K562 (cell line): ENCODE results near the gene GLYATL3. TPM values are rescaled to one million over a fixed set of nuclear protein-coding genes. Genes with fewer than 3 reads are reported as not detected.

Experiments
- ARHGAP35 ChIP-seq: fragments of 450-650 bp; IDR thresholded peaks from 2 replicates; pipeline ENCODE4 v1.6.1; 2018; ENCODE audit not compliant: partially characterized antibody
- CHD2 ChIP-seq: IDR thresholded peaks from 2 replicates; pipeline ENCODE4 v1.6.1; 2011; ENCODE audit warnings: low read depth, low read length
- GATAD2B ChIP-seq: fragments of 450-650 bp; IDR thresholded peaks from 2 replicates; pipeline ENCODE4 v1.6.1; 2017; ENCODE audit warnings: mild to moderate bottlenecking, borderline replicate concordance
- MITF ChIP-seq: IDR thresholded peaks from 2 replicates; pipeline ENCODE4 v1.6.1; 2014; ENCODE audit warnings: antibody characterized with exemption
- NEUROD1 ChIP-seq: fragments of 150-350 bp; IDR thresholded peaks from 2 replicates; pipeline ENCODE4 v1.6.1; 2014; ENCODE audit warnings: borderline replicate concordance, low read length, low read depth; ENCODE audit not compliant: partially characterized antibody
- NFIX ChIP-seq: fragments of 250-450 bp; sonication (Bioruptor Pico); IDR thresholded peaks from 2 replicates; pipeline ENCODE4 v1.4.0; 2020; ENCODE audit warnings: low read depth, mild to moderate bottlenecking, moderate library complexity
- POLR2H ChIP-seq: IDR thresholded peaks from 2 replicates; pipeline ENCODE4 v1.6.1; 2016; ENCODE audit warnings: missing genetic modification characterization, low read depth, mild to moderate bottlenecking, control low read depth, missing compliant biosample characterization, moderate library complexity
- PYGO2 ChIP-seq: fragments of 450-650 bp; IDR thresholded peaks from 2 replicates; pipeline ENCODE4 v1.6.1; 2016; ENCODE audit warnings: mild to moderate bottlenecking, missing genetic modification characterization, moderate library complexity, missing compliant biosample characterization
- RUNX1 ChIP-seq: sonication (generic); IDR thresholded peaks from 2 replicates; pipeline ENCODE4 v1.6.1; 2016; ENCODE audit warnings: antibody characterized with exemption, low read depth
- ZBTB12 ChIP-seq: fragments of 250-450 bp; sonication (Bioruptor Pico); IDR thresholded peaks from 2 replicates; pipeline ENCODE4 v1.4.0; 2020
- ZBTB5 ChIP-seq: fragments of 450-650 bp; IDR thresholded peaks from 2 replicates; pipeline ENCODE4 v1.6.1; 2017; ENCODE audit warnings: antibody characterized with exemption
- ZKSCAN3 ChIP-seq: fragments of 250-450 bp; sonication (Bioruptor Pico); IDR thresholded peaks from 2 replicates; pipeline ENCODE4 v1.4.0; 2020
- ZNF57 ChIP-seq: fragments of 450-650 bp; formaldehyde crosslinking; IDR thresholded peaks from 2 replicates; pipeline ENCODE4 v1.4.0; 2020; ENCODE audit warnings: mild to moderate bottlenecking, moderate library complexity
- polyA plus RNA-seq, 8 experiments: library from polyadenylated mRNA; depleted of rRNA in 4 of 8; stranded (reverse) in 5 of 8; unstranded in 3 of 8; fragments of >200 nt; fragmentation: Nextera tagmentation in 2 of 8; fragmentation: Illumina TruSeq in 1 of 8; extraction: Ambion mirVana in 2 of 8; extraction: Trizol in 1 of 8; gene quantifications; 2 replicates each; pipeline versions ENCODE4 v1.2.1 to v1.2.3, GENCODE V29; 2011 to 2014; ENCODE audit warnings: inconsistent platforms in 1 of 8, missing spikeins in 1 of 8
- total RNA-seq, 7 experiments: library from RNA; depleted of rRNA in 6 of 7; stranded (reverse); fragments of >200 nt in 6 of 7; fragmentation: Illumina TruSeq in 2 of 7; extraction: Trizol in 2 of 7; gene quantifications; 2 replicates each; pipeline versions ENCODE4 v1.2.1 to v1.2.3, GENCODE V29; 2011 to 2021; ENCODE audit warnings: low replicate concordance in 1 of 7
- TF ChIP-seq, protein P1 (sequence below): sonication (generic); formaldehyde crosslinking; IDR thresholded peaks from 2 replicates; pipeline ENCODE4 v1.8.1; 2023; ENCODE audit warnings: mild to moderate bottlenecking, missing genetic modification reagents
- TF ChIP-seq, protein P2 (sequence below), 3 experiments: fragments of 200-800 bp in 1 of 3; fragments of 250-450 bp in 1 of 3; fragments of 450-650 bp in 1 of 3; sonication (Bioruptor Pico) in 1 of 3; sonication (Bioruptor generic) in 1 of 3; formaldehyde crosslinking in 1 of 3; IDR thresholded peaks; 2 replicates each; pipeline versions ENCODE4 v1.6.1 to v1.8.0; 2016 to 2022; ENCODE audit warnings: mild to moderate bottlenecking in 2 of 3, missing genetic modification characterization in 2 of 3, missing compliant biosample characterization in 1 of 3, moderate library complexity in 1 of 3
- TF ChIP-seq, protein P3 (sequence below): IDR thresholded peaks from 2 replicates; pipeline ENCODE4 v1.6.1; 2012; ENCODE audit warnings: low read depth, low read length, improper control_type of control experiment, borderline replicate concordance

GLYATL3 gene
- total and polyA plus RNA-seq, 9 of the 15 experiments (the other 6 are each of a cell fraction or from before 2014, with no cell fraction given) = not detected

GRCh38 chr6:49541210-49541724 is 41.5 kb downstream of the GLYATL3 start (continued):
- no peak for TF ChIP-seq ZBTB5
- TF ChIP-seq PYGO2 (tag) = no peak
- no peak for TF ChIP-seq NFIX (CRISPR knock-in tag)
- no peak for TF ChIP-seq NEUROD1
- no peak for TF ChIP-seq RUNX1
- TF ChIP-seq CHD2 = no peak
- no peak for TF ChIP-seq ZKSCAN3 (CRISPR knock-in tag)
- TF ChIP-seq GATAD2B = 0 out of 2 replicates have a peak, but pooled peaks have one; percentile 32
- TF ChIP-seq POLR2H (tag) = peak; percentile 67; the same call in 1 of the 2 replicates
- no peak for TF ChIP-seq ZNF57 (CRISPR knock-in tag)
- TF ChIP-seq ARHGAP35 = no peak
- TF ChIP-seq, protein P1, sequence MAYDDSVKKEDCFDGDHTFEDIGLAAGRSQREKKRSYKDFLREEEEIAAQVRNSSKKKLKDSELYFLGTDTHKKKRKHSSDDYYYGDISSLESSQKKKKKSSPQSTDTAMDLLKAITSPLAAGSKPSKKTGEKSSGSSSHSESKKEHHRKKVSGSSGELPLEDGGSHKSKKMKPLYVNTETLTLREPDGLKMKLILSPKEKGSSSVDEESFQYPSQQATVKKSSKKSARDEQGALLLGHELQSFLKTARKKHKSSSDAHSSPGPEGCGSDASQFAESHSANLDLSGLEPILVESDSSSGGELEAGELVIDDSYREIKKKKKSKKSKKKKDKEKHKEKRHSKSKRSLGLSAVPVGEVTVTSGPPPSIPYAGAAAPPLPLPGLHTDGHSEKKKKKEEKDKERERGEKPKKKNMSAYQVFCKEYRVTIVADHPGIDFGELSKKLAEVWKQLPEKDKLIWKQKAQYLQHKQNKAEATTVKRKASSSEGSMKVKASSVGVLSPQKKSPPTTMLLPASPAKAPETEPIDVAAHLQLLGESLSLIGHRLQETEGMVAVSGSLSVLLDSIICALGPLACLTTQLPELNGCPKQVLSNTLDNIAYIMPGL = no peak
- TF ChIP-seq ZBTB12 = no peak
- TF ChIP-seq MITF = no peak
- TF ChIP-seq, protein P2, sequence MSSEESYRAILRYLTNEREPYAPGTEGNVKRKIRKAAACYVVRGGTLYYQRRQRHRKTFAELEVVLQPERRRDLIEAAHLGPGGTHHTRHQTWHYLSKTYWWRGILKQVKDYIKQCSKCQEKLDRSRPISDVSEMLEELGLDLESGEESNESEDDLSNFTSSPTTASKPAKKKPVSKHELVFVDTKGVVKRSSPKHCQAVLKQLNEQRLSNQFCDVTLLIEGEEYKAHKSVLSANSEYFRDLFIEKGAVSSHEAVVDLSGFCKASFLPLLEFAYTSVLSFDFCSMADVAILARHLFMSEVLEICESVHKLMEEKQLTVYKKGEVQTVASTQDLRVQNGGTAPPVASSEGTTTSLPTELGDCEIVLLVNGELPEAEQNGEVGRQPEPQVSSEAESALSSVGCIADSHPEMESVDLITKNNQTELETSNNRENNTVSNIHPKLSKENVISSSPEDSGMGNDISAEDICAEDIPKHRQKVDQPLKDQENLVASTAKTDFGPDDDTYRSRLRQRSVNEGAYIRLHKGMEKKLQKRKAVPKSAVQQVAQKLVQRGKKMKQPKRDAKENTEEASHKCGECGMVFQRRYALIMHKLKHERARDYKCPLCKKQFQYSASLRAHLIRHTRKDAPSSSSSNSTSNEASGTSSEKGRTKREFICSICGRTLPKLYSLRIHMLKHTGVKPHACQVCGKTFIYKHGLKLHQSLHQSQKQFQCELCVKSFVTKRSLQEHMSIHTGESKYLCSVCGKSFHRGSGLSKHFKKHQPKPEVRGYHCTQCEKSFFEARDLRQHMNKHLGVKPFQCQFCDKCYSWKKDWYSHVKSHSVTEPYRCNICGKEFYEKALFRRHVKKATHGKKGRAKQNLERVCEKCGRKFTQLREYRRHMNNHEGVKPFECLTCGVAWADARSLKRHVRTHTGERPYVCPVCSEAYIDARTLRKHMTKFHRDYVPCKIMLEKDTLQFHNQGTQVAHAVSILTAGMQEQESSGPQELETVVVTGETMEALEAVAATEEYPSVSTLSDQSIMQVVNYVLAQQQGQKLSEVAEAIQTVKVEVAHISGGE (CRISPR knock-in tag; IDR thresholded peaks at IDR 0.05) = no peak
- TF ChIP-seq, protein P3, sequence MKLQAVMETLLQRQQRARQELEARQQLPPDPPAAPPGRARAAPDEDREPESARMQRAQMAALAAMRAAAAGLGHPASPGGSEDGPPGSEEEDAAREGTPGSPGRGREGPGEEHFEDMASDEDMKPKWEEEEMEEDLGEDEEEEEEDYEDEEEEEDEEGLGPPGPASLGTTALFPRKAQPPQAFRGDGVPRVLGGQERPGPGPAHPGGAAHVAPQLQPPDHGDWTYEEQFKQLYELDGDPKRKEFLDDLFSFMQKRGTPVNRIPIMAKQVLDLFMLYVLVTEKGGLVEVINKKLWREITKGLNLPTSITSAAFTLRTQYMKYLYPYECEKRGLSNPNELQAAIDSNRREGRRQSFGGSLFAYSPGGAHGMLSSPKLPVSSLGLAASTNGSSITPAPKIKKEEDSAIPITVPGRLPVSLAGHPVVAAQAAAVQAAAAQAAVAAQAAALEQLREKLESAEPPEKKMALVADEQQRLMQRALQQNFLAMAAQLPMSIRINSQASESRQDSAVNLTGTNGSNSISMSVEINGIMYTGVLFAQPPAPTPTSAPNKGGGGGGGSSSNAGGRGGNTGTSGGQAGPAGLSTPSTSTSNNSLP = 0 out of 2 replicates have a peak, but pooled peaks have one; percentile 21
